Suprapubic skin (tissue), 4 donors: ENCODE results near the gene RTKN. TPM values are rescaled to one million over a fixed set of nuclear protein-coding genes. Genes with fewer than 3 reads are reported as not detected.

Source experiments
- DNase-seq, 2 donors: peaks; one replicate each; pipeline ENCODE4 v3.0.0-alpha.2; 2019; ENCODE audit warnings: low spot score in 2 of 2
- H3K27ac ChIP-seq: fragments of 200-600 bp; sonication (generic); one replicate; pipeline ENCODE4 v1.5.1; 2019
- H3K27me3 ChIP-seq: fragments of 200-600 bp; sonication (generic); one replicate; pipeline ENCODE4 v1.5.1; 2019
- H3K36me3 ChIP-seq: fragments of 200-600 bp; sonication (generic); one replicate; pipeline ENCODE4 v1.5.1; 2019
- H3K4me1 ChIP-seq: fragments of 200-600 bp; sonication (generic); one replicate; pipeline ENCODE4 v1.5.1; 2019
- H3K4me3 ChIP-seq: fragments of 200-600 bp; sonication (generic); one replicate; pipeline ENCODE4 v1.5.1; 2019; ENCODE audit warnings: mild to moderate bottlenecking
- H3K9me3 ChIP-seq: fragments of 200-600 bp; sonication (generic); one replicate; pipeline ENCODE4 v1.5.1; 2019
- EP300 ChIP-seq: sonication (generic); formaldehyde crosslinking; IDR thresholded peaks from one replicate; pipeline ENCODE4 v1.6.1; 2017; ENCODE audit warnings: antibody characterized with exemption
- POLR2A ChIP-seq, 2 donors: fragments of 450-650 bp; IDR thresholded peaks; one replicate each; pipeline ENCODE4 v1.6.1; 2017; ENCODE audit warnings: antibody characterized with exemption in 2 of 2, mild to moderate bottlenecking in 2 of 2, moderate library complexity in 2 of 2
- POLR2AphosphoS5 ChIP-seq, 3 donors: sonication (generic); formaldehyde crosslinking; IDR thresholded peaks; one replicate each; pipeline ENCODE4 v1.6.1; 2017; ENCODE audit warnings: antibody characterized with exemption in 3 of 3
- whole genome bisulfite sequencing: methylation state at CpG from one replicate; pipeline ENCODE4 v1.1.5; 2018; 5-methylcytosine and 5-hydroxymethylcytosine counted together
- total RNA-seq, 4 donors: library from RNA; depleted of rRNA; stranded (reverse); fragments of >200 nt; gene quantifications; one replicate each; pipeline ENCODE4 v1.1.0, GENCODE V29; 2016
- TF ChIP-seq, protein P1 (sequence below), 2 donors: fragments of 200-600 bp in 1 of 2; fragments of 450-650 bp in 1 of 2; sonication (generic) in 1 of 2; IDR thresholded peaks; one replicate each; pipeline ENCODE4 v1.5.1; 2016 to 2019; ENCODE audit warnings: antibody characterized with exemption in 2 of 2, mild to moderate bottlenecking in 1 of 2, moderate library complexity in 1 of 2

Gene RTKN
- total RNA-seq, 4 donors from 2014 or later = 48.2 to 63.1 (median 56.7) TPM

DNA sequence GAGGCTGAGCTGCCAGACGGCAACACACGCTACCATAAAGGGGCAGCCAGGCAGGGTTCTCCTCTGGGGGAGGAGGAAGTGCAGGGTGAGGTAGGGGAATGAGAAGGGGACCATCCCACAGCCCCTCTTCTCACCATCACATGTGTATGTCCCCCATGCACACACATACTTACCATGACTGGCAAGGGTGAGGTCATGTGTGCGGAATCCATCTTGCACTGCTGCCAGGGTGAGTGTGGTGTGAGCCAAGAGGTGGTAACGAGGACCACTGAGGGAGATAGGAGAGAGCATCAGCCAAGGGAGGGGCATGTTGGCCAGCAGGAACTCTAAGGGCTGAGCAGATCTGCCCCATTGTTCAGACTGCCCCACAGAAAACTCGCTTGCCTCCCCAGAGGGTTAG lies 13.1 kb downstream of the RTKN start:
- peaks cover 3% of the 10 kb centered on the region for H3K4me1 ChIP-seq
- WGBS = 82% methylated on average over 5 of the region's 5 CpGs
- no peaks in the 10 kb centered on the region for H3K9me3 ChIP-seq
- TF ChIP-seq, protein P1, sequence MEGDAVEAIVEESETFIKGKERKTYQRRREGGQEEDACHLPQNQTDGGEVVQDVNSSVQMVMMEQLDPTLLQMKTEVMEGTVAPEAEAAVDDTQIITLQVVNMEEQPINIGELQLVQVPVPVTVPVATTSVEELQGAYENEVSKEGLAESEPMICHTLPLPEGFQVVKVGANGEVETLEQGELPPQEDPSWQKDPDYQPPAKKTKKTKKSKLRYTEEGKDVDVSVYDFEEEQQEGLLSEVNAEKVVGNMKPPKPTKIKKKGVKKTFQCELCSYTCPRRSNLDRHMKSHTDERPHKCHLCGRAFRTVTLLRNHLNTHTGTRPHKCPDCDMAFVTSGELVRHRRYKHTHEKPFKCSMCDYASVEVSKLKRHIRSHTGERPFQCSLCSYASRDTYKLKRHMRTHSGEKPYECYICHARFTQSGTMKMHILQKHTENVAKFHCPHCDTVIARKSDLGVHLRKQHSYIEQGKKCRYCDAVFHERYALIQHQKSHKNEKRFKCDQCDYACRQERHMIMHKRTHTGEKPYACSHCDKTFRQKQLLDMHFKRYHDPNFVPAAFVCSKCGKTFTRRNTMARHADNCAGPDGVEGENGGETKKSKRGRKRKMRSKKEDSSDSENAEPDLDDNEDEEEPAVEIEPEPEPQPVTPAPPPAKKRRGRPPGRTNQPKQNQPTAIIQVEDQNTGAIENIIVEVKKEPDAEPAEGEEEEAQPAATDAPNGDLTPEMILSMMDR (IDR thresholded peaks at IDR 0.05) = no peak
- TF ChIP-seq EP300 = no peak
- no peak overlapping the region for H3K27ac ChIP-seq
- no peaks in the 10 kb centered on the region for H3K27me3 ChIP-seq
- DNase-seq = peak in 1 of 2 donors; percentile 31
- H3K4me3 ChIP-seq = no peak overlapping the region
- H3K36me3 ChIP-seq = peaks cover 68% of the 10 kb centered on the region

DNA sequence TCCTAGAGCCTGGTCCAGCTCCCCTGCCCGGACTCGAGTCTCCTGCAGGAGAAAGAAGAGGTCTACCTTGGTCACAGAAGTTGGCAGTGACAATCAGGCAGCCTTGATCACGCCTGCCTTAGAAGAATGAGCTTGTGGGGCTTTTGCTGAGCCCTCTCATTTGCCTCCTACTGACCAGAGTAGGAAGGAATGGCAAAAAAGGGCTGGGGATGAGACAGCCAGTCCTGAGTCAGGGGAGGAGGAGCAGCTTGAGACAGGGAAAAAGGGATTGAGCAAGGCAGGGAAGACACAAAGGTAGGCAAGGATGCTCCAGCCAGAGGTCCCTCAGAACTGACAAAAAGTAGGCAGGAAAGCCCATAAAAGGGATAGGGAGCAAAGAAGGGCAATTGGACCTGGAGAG lies 14.2 kb downstream of the RTKN start:
- H3K36me3 ChIP-seq = peaks cover 65% of the 10 kb centered on the region
- H3K27me3 ChIP-seq = no peaks in the 10 kb centered on the region
- 89% methylated on average over 3 of the region's 3 CpGs for WGBS
- peaks cover 4% of the 10 kb centered on the region for H3K4me1 ChIP-seq
- H3K9me3 ChIP-seq = no peaks in the 10 kb centered on the region
- peak in 1 of 2 donors; percentile 37 for DNase-seq
- no peak overlapping the region for H3K4me3 ChIP-seq
- no peak for TF ChIP-seq POLR2AphosphoS5 (IDR thresholded peaks at IDR 0.05)
- no peak for TF ChIP-seq EP300
- TF ChIP-seq POLR2A (IDR thresholded peaks at IDR 0.05) = no peak
- TF ChIP-seq, protein P1 (IDR thresholded peaks at IDR 0.05) = no peak
- H3K27ac ChIP-seq = no peak overlapping the region

DNA sequence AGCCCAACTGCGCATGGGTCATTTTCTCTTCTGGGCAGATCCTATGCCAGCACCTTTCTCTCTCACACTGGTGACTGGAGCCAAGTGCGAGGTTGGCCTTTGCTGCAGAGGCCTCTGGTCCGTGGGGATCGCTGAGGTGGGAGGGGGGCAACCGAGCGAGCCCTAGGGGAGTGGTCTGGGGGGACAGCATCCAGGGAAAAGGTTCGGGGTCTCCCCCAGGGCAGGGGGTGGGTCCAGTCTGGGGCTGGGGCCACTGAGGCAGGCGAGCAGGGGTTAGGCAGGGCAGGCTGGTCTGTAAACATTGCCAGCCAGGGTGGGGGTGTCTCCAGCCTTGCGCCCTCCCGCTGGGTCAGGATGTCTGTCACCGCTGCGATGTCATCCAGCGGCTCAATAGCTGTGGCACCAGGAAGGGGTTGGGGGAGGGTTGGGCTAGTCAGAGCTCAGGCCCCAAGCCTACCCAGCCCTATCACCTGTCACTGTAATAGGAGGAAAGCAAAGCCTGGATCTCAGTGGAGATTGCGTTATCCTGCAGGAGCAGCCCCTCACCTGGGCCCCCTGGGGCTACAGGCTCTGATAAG lies 15.5 kb downstream of the RTKN start:
- Histone ChIP-seq H3K4me3 (no peak overlapping the region), H3K27ac (no peak overlapping the region), H3K4me1 (peaks cover 17% of the 10 kb centered on the region), H3K27me3 (no peaks in the 10 kb centered on the region), H3K9me3 (no peaks in the 10 kb centered on the region), H3K36me3 (peaks cover 52% of the 10 kb centered on the region)
- TF ChIP-seq POLR2A (IDR thresholded peaks at IDR 0.05) (no peak), EP300 (no peak), POLR2AphosphoS5 (IDR thresholded peaks at IDR 0.05) (no peak)
- TF ChIP-seq, protein P1 (IDR thresholded peaks at IDR 0.05) = no peak
- DNase-seq = peak in 1 of 2 donors; percentile 56
- 89% methylated on average over 9 of the region's 14 CpGs for WGBS

DNA sequence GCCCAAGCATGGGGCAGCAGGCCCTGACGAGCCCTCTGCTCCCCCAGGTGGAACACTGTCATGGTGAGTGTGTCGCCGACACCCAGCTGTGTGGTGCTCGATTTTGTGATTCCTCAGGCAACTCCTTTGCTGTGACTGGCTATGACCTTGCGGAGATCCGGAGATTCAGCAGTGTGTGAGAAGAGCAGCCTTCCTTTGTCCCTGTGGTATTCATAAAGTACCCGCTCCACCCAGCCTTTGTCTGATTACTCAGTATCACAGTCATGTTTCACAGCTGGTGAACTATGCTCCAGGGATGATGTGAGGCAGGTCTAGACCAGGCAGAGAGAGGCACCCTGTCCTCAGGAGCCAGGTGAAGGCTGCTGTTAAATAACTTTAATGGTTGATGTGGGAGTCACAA lies 16.2 kb downstream of the RTKN start:
- Histone ChIP-seq H3K27me3 (no peaks in the 10 kb centered on the region), H3K4me3 (no peak overlapping the region), H3K36me3 (peaks cover 50% of the 10 kb centered on the region), H3K9me3 (no peaks in the 10 kb centered on the region), H3K4me1 (peaks cover 23% of the 10 kb centered on the region), H3K27ac (no peak overlapping the region)
- TF ChIP-seq POLR2A (IDR thresholded peaks at IDR 0.05) = no peak
- peak in 1 of 2 donors; percentile 25 for DNase-seq
- 51% methylated on average over 7 of the region's 7 CpGs for WGBS

DNA sequence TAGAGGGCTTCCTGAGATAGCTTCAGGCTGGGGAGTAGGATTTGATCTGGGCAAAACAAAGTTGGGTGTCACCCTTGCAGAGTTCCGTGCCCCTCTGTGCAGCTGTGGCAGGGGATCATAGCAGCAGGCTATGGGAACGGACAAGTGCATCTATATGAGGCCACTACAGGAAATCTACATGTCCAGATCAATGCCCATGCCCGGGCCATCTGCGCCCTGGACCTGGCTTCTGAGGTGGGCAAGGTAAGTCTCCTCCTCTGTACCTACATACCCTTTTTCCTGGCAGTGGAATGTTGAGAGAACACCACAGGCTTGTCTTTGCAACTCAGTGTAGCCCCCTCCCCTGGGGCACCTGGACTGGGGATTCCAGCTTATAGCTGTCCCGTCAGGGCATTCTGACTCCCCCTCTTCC lies 16.7 kb downstream of the RTKN start:
- TF ChIP-seq EP300 (no peak), POLR2A (IDR thresholded peaks at IDR 0.05) (no peak), POLR2AphosphoS5 (IDR thresholded peaks at IDR 0.05) (no peak)
- TF ChIP-seq, protein P1 (IDR thresholded peaks at IDR 0.05) = no peak
- H3K4me1 ChIP-seq = peaks cover 23% of the 10 kb centered on the region
- no peak overlapping the region for H3K4me3 ChIP-seq
- 88% methylated on average over 4 of the region's 5 CpGs for WGBS
- peaks cover 45% of the 10 kb centered on the region for H3K36me3 ChIP-seq
- no peaks in the 10 kb centered on the region for H3K27me3 ChIP-seq
- H3K27ac ChIP-seq = no peak overlapping the region
- DNase-seq = peak in 1 of 2 donors; percentile 49
- no peaks in the 10 kb centered on the region for H3K9me3 ChIP-seq
